Fibroblast of skin of left biceps (primary cell): ENCODE measurements around the gene GPR162.
"Not testable (repeated sequence)": the region's sequence is repeated elsewhere in the genome, so short reads cannot be mapped to it uniquely, and the experiment has no call there.

ENCODE experiments used
- DNase-seq, 2 experiments: peaks; one replicate each; pipeline ENCODE4 v3.0.0-alpha.2; 2013; ENCODE audit warnings: low read depth in 2 of 2

Gene GPR162

GRCh38 chr12:6874015-6874368 is 52.4 kb downstream of the GPR162 start:
- not testable (repeated sequence) for DNase-seq
